Heart right ventricle (tissue), 16 donors: ENCODE results near the gene CDH13. TPM values are rescaled to one million over a fixed set of nuclear protein-coding genes. Genes with fewer than 3 reads are reported as not detected.

Experiments used
- ATAC-seq, 8 donors: fragments of 200-7000 bp; cut with Tn5 transposase; one replicate each; pipeline ENCODE4 v1.9.1; 2020; ENCODE audit warnings: mild to moderate bottlenecking in 8 of 8, moderate library complexity in 8 of 8, moderate number of reproducible peaks in 1 of 8
- DNase-seq, 2 donors: peaks; one replicate each; pipeline ENCODE4 v3.0.0-alpha.2; 2020
- H3K27ac ChIP-seq, 10 donors: fragments of 200-600 bp; sonication (generic) in 2 of 10; one replicate each; pipeline versions ENCODE4 v1.5.0 to v1.8.0; 2020 to 2022; ENCODE audit warnings: mild to moderate bottlenecking in 3 of 10
- H3K27me3 ChIP-seq, 7 donors: fragments of 200-600 bp; one replicate each; pipeline ENCODE4 v1.8.0; 2021 to 2022; ENCODE audit warnings: mild to moderate bottlenecking in 2 of 7
- H3K36me3 ChIP-seq, 9 donors: fragments of 200-600 bp; sonication (generic) in 1 of 9; one replicate each; pipeline versions ENCODE4 v1.5.0 to v1.8.0; 2020 to 2022; ENCODE audit warnings: mild to moderate bottlenecking in 2 of 9
- H3K4me1 ChIP-seq, 9 donors: fragments of 200-600 bp; sonication (generic) in 1 of 9; one replicate each; pipeline versions ENCODE4 v1.5.0 to v1.8.0; 2020 to 2022; ENCODE audit warnings: mild to moderate bottlenecking in 4 of 9
- H3K4me3 ChIP-seq, 10 donors: fragments of 200-600 bp; sonication (generic) in 2 of 10; one replicate each; pipeline versions ENCODE4 v1.5.0 to v1.8.0; 2020 to 2022; ENCODE audit warnings: mild to moderate bottlenecking in 7 of 10, moderate library complexity in 2 of 10
- H3K9me3 ChIP-seq, 11 donors: fragments of 200-600 bp in 10 of 11; sonication (generic) in 2 of 11; one replicate each; pipeline versions ENCODE4 v1.5.0 to v1.8.0; 2013 to 2022; ENCODE audit warnings: mild to moderate bottlenecking in 2 of 11, control low read depth in 1 of 11, moderate library complexity in 1 of 11
- WGBS, 2 donors: extraction: QIAGEN DNeasy Blood & Tissue Kit; methylation state at CpG; one replicate each; pipeline ENCODE4 v1.1.7; 2013; ENCODE audit warnings: inconsistent platforms in 1 of 2; 5-methylcytosine and 5-hydroxymethylcytosine counted together
- intact Hi-C, 10 donors: fragments of 100-400 bp; cut with DNase I; formaldehyde crosslinking; loops; one replicate each; pipeline versions ENCODE4 v1.11.1 to v1.14.2; 2022
- polyA plus RNA-seq, 2 donors: library from polyadenylated mRNA; stranded (reverse); fragments of 200-250 nt; gene quantifications; one replicate each; pipeline ENCODE4 v1.2.3, GENCODE V29; 2013
- total RNA-seq, 10 donors: library from RNA; stranded (reverse); fragmentation: NEBNext Ultra II Directional in 3 of 10; extraction: Animal tissue kit (Norgen Biotek cat#: 25700) in 3 of 10; gene quantifications; one replicate each; pipeline versions ENCODE4 v1.2.1 to v1.2.4, GENCODE V29; 2021 to 2023
- TF ChIP-seq, protein P1 (sequence below), 9 donors: fragments of 200-600 bp; sonication (generic) in 2 of 9; IDR thresholded peaks; one replicate each; pipeline versions ENCODE4 v1.5.0 to v1.8.0; 2021 to 2022; ENCODE audit warnings: antibody characterized with exemption in 9 of 9, mild to moderate bottlenecking in 5 of 9, moderate library complexity in 1 of 9
- donor health status: Arrhythmogenic right ventricular cardiomyopathy.
- donor health status: ischemic (EF 13 %, LVEDD 7.1; RV severe dilation, severe dysfunction).
- donor health status: healthy with polysubstance abuse.
- donor health status: DM: no; HTN: yes; CAD: no.
- donor health status: DM: no; HTN: no; CAD: no.
- donor health status: ischemic (EF 25% LVEDD 6.9; RV normal size, moderate dysfunction).
- donor health status: ischemic (EF 25% LVEDD 5.7; RV mildly dilated, moderate dysfunction).
- donor health status: healthy.
- donor health status: DM: yes; HTN: yes; CAD: no.
- donor health status: Ischemic cardiomyopathy.
- donor health status: ischemic (EF 35%, LVEDD 5.7; RV mildly dilated, moderate dysfunction).
- donor health status: nonischemic (EF 11% LVEDD 7.7; RV severe dilation, severe dysfunction).
- donor health status: DM: yes; HTN: yes; CAD: no.
- donor health status: PGD.
- donor health status: ischemic (EF 29% LVEDD 5.4; RV normal size, mild dysfunction).
- donor health status: nonischemic (EF 23%, LVEDD 6.1; RV moderate dilation, normal function).

The CDH13 gene
- total and polyA plus RNA-seq, 12 donors = 15.5 to 221 (median 168) TPM

DNA sequence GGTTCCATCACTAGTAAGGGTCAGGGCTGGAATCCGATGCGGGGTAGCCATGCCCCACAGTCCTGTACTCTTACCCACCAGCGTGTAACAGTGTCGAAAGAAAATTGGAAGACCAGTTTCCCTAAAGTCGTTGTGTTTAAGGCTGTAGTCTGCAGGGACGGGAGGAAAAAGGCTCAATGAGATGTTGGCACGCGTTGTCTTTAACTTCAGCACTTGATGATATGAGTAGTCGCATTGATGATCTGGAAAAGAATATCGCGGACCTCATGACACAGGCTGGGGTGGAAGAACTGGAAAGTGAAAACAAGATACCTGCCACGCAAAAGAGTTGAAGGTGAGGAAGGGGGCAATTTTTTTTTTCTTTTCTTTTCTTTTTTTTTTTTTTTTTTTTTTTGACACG, 1182.3 kb downstream of the CDH13 start:
- Histone ChIP-seq H3K4me3 (peak overlapping the region in 9 of 10 donors; percentile 64 to 96 (median 88)), H3K36me3 (peaks cover 0 to 44% (median 14%) of the 10 kb centered on the region in 9 donors), H3K27me3 (no peaks in the 10 kb centered on the region), H3K9me3 (no peaks in the 10 kb centered on the region), H3K4me1 (peaks cover 4 to 66% (median 39%) of the 10 kb centered on the region in 9 donors), H3K27ac (peak overlapping the region in 2 of 10 donors; percentile 90 to 96)
- TF ChIP-seq, protein P1, sequence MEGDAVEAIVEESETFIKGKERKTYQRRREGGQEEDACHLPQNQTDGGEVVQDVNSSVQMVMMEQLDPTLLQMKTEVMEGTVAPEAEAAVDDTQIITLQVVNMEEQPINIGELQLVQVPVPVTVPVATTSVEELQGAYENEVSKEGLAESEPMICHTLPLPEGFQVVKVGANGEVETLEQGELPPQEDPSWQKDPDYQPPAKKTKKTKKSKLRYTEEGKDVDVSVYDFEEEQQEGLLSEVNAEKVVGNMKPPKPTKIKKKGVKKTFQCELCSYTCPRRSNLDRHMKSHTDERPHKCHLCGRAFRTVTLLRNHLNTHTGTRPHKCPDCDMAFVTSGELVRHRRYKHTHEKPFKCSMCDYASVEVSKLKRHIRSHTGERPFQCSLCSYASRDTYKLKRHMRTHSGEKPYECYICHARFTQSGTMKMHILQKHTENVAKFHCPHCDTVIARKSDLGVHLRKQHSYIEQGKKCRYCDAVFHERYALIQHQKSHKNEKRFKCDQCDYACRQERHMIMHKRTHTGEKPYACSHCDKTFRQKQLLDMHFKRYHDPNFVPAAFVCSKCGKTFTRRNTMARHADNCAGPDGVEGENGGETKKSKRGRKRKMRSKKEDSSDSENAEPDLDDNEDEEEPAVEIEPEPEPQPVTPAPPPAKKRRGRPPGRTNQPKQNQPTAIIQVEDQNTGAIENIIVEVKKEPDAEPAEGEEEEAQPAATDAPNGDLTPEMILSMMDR (IDR thresholded peaks at IDR 0.05) = no peak
- ATAC-seq (no peak), DNase-seq (no peak)
- intact Hi-C loops = no loop called here
- WGBS, 2 donors = 79 to 84% methylated on average over 12 to 13 of the region's 13 CpGs

DNA sequence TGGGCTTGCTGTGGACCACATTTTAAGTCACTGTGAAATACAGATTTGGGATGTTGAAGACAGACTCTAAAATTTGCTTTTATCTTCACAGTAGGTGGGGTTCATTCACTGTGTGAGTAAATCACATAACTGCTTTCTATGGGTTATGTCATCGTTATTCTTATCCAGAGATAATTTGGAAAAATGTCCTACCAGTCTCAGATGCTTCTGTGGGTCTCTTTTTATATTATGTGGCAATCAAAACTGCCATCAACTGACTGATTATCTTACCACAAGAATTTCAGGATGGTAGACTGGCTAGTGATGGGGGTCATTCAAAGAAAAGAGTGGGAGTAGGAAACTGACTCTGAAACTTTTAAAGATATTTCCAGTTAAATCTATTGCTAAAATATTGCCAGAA, 1184.1 kb downstream of the CDH13 start:
- 48 to 55% methylated on average over 1 of the region's 1 CpG for WGBS, 2 donors
- no peaks in the 10 kb centered on the region for H3K9me3 ChIP-seq

GRCh38 chr16:83813823-83814658, 1187.3 kb downstream of the CDH13 start:
- Histone ChIP-seq H3K9me3 (no peaks in the 10 kb centered on the region), H3K27ac (peak overlapping the region in 6 of 10 donors; percentile 10 to 59 (median 46)), H3K27me3 (no peaks in the 10 kb centered on the region), H3K36me3 (peaks cover 0 to 44% (median 14%) of the 10 kb centered on the region in 9 donors), H3K4me3 (peak overlapping the region in 4 of 10 donors; percentile 2 to 26 (median 11)), H3K4me1 (peaks cover 4 to 54% (median 39%) of the 10 kb centered on the region in 9 donors)
- ATAC-seq (peak; percentile 44 to 82 (median 78)), DNase-seq (peak; percentile 19 to 31)
- 20 to 34% methylated on average over 13 of the region's 13 CpGs for WGBS, 2 donors
- TF ChIP-seq, protein P1 (IDR thresholded peaks at IDR 0.05) = no peak
- intact Hi-C loops = no loop called here

More for the DNA sequence above, 1184.1 kb downstream of the CDH13 start:
- ATAC-seq (no peak), DNase-seq (no peak)
- Histone ChIP-seq H3K4me1 (peaks cover 7 to 66% (median 47%) of the 10 kb centered on the region in 9 donors), H3K4me3 (no peak overlapping the region), H3K36me3 (peaks cover 0 to 44% (median 14%) of the 10 kb centered on the region in 9 donors), H3K27ac (no peak overlapping the region), H3K27me3 (no peaks in the 10 kb centered on the region)
- intact Hi-C loops = no loop called here
- TF ChIP-seq, protein P1 (IDR thresholded peaks at IDR 0.05) = no peak

- Histone ChIP-seq H3K36me3 (peaks cover 0 to 40% (median 14%) of the 10 kb centered on the region in 9 donors), H3K9me3 (no peaks in the 10 kb centered on the region), H3K4me3 (peak overlapping the region in 4 of 10 donors; percentile 2 to 26 (median 11)), H3K27ac (peak overlapping the region in 5 of 10 donors; percentile 10 to 59 (median 46)), H3K4me1 (peaks cover 3 to 49% (median 34%) of the 10 kb centered on the region in 9 donors), H3K27me3 (no peaks in the 10 kb centered on the region)
- DNase-seq = no peak
- 76 to 77% methylated on average over 4 of the region's 4 CpGs for WGBS, 2 donors
- TF ChIP-seq, protein P1 (IDR thresholded peaks at IDR 0.05) = no peak
- intact Hi-C loops = no loop called here
- peak in 2 of 8 donors; percentile 8 to 9 for ATAC-seq
These were observed 1187.9 kb downstream of the CDH13 start for GRCh38 chr16:83814659-83814985.
